Adrenal gland (tissue), 19 donors: Measurements from ENCODE around the gene NKX2-3. TPM values are rescaled to one million over a fixed set of nuclear protein-coding genes. Genes with fewer than 3 reads are reported as not detected.

ENCODE experiments used
- DNase-seq, 7 donors: peaks; one replicate each; pipeline ENCODE4 v3.0.0-alpha.2; 2019 to 2020
- H3K27ac ChIP-seq, 5 donors: fragments of 200-600 bp; sonication (generic) in 4 of 5; 1 replicate in 3 of 5; 2 replicates in 2 of 5; pipeline versions ENCODE4 v1.5.1 to v1.8.0; 2016 to 2020; ENCODE audit warnings: mild to moderate bottlenecking in 1 of 5
- H3K27me3 ChIP-seq: fragments of 200-600 bp; 2 replicates; pipeline ENCODE4 v1.8.0; 2021
- H3K36me3 ChIP-seq, 2 donors: fragments of 200-600 bp; replicated peaks in 1 of 2; 1 replicate in 1 of 2; 2 replicates in 1 of 2; pipeline versions ENCODE4 v1.5.1 to v1.8.0; 2018 to 2022
- H3K4me1 ChIP-seq, 2 donors: fragments of 200-600 bp; replicated peaks in 1 of 2; 1 replicate in 1 of 2; 2 replicates in 1 of 2; pipeline versions ENCODE4 v1.5.1 to v1.8.0; 2018 to 2021
- H3K4me3 ChIP-seq, 4 donors: fragments of 200-600 bp; sonication (generic) in 3 of 4; one replicate each; pipeline ENCODE4 v1.5.1; 2016 to 2018
- H3K9me3 ChIP-seq, 3 donors: fragments of 200-600 bp; sonication (generic) in 1 of 3; replicated peaks in 1 of 3; 1 replicate in 2 of 3; 2 replicates in 1 of 3; pipeline versions ENCODE4 v1.5.1 to v1.8.0; 2016 to 2021
- CTCF ChIP-seq, 6 experiments: fragments of 450-650 bp in 4 of 6; fragments of 200-600 bp in 2 of 6; sonication (generic) in 1 of 6; IDR thresholded peaks; 1 replicate in 5 of 6; 2 replicates in 1 of 6; pipeline versions ENCODE4 v1.5.1 to v1.8.0; 2016 to 2021; ENCODE audit warnings: antibody characterized with exemption in 6 of 6, mild to moderate bottlenecking in 2 of 6, moderate library complexity in 1 of 6
- POLR2A ChIP-seq, 2 donors: fragments of 450-650 bp; IDR thresholded peaks; one replicate each; pipeline ENCODE4 v1.6.1; 2017; ENCODE audit warnings: antibody characterized with exemption in 2 of 2, mild to moderate bottlenecking in 2 of 2, moderate library complexity in 1 of 2
- WGBS, 4 donors: extraction: QIAGEN DNeasy Blood & Tissue Kit in 2 of 4; methylation state at CpG; one replicate each; pipeline versions ENCODE4 v1.1.5 to v1.1.7; 2013 to 2017; 5-methylcytosine and 5-hydroxymethylcytosine counted together
- intact Hi-C, 2 donors: fragments of 100-400 bp; cut with DNase I; formaldehyde crosslinking; loops; one replicate each; pipeline versions ENCODE4 v1.14.1 to v1.15.0; 2022 to 2023
- long read RNA-seq, 10 donors: library from polyadenylated mRNA in 3 of 10; unstranded in 2 of 10; stranded (forward) in 1 of 10; transcript quantifications; one replicate each; pipeline ENCODE4 v2.0.0 and lab custom pipeline, GENCODE V29; 2021 to 2026
- polyA plus RNA-seq, 3 donors: library from polyadenylated mRNA; stranded (reverse); fragments of 200-250 nt in 2 of 3; fragments of 350-450 nt in 1 of 3; fragmentation: Illumina TruSeq in 1 of 3; extraction: RNeasy Lipid Tissue Mini Kit (QIAGEN cat#74804) in 1 of 3; gene quantifications; one replicate each; pipeline ENCODE4 v1.2.3, GENCODE V29; 2013 to 2014
- total RNA-seq, 9 donors: library from RNA; depleted of rRNA in 4 of 9; stranded (reverse); fragments of >200 nt in 4 of 9; fragments of 120-200 nt in 1 of 9; fragmentation: NEBNext Ultra II Directional in 1 of 9; extraction: Animal tissue kit (Norgen Biotek cat#: 25700) in 1 of 9; gene quantifications; one replicate each; pipeline versions ENCODE4 v1.1.0 to v1.2.4, GENCODE V29; 2013 to 2023
- donor health status: healthy with polysubstance abuse.
- donor health status: Bipolar disorder and iron deficiency.
- donor health status: DM: yes; HTN: yes; CAD: no.
- donor health status: DM: no; HTN: no; CAD: no.
- donor health status: DM: no; HTN: no; CAD: no.
- donor health status: DM: yes; HTN: yes; CAD: no.

NKX2-3 gene
- not detected for total RNA-seq
- under 1 TPM in 1 of 3 donors, not detected in 2; 0.03 TPM for polyA plus RNA-seq
- long read RNA-seq, donor 1, result 0 reads
- long read RNA-seq, donor 2, result 0 reads
- long read RNA-seq, donor 3, result 0 reads
- long read RNA-seq, donor 4, result 0 reads
- long read RNA-seq, donor 5, result 0 reads
- long read RNA-seq, donor 6, result 0 reads
- long read RNA-seq, donor 7, result 0 reads
- long read RNA-seq, donor 8, result 0 reads
- long read RNA-seq, donor 9, result 0 reads
- long read RNA-seq, donor 10, result 0 reads

- H3K27me3 ChIP-seq, result peaks cover 99% of the 10 kb centered on the region
- intact Hi-C loops, result no loop called here
- H3K4me3 ChIP-seq, result no peak within 1 kb of the TSS
- peak in 3 of 7 donors; percentile 24 to 56 (median 27) for DNase-seq
- WGBS, 4 donors, result 4 to 9% (median 6%) methylated on average over 15 to 51 of the region's 51 CpGs
- no peak for TF ChIP-seq POLR2A (IDR thresholded peaks at IDR 0.05)
- TF ChIP-seq CTCF (IDR thresholded peaks at IDR 0.05), result no peak
- peaks cover 0 to 16% of the 10 kb centered on the region in 2 donors for H3K4me1 ChIP-seq
- no peak within 1 kb of the TSS for H3K27ac ChIP-seq
- H3K36me3 ChIP-seq, result no peaks in the 10 kb centered on the region
- peaks cover 0 to 3% (median 0%) of the 10 kb centered on the region in 3 donors for H3K9me3 ChIP-seq
These were observed at the start of gene NKX2-3 for GRCh38 chr10:99532687-99533495. TSS of gene NKX2-3 (plus strand) at chr10:99532942. CDS start at chr10:99533132, 190 bp downstream.

GRCh38 chr10:99484626-99485581 is 47.8 kb upstream of the NKX2-3 start:
- H3K36me3 ChIP-seq, result no peaks in the 10 kb centered on the region
- no peaks in the 10 kb centered on the region for H3K4me1 ChIP-seq
- H3K27me3 ChIP-seq, result peaks cover 14% of the 10 kb centered on the region
- H3K4me3 ChIP-seq, result no peak overlapping the region
- WGBS, 4 donors, result 62 to 67% (median 65%) methylated on average over 23 to 27 of the region's 27 CpGs
- TF ChIP-seq CTCF (IDR thresholded peaks at IDR 0.05), result no peak
- no peak for TF ChIP-seq POLR2A (IDR thresholded peaks at IDR 0.05)
- no peak overlapping the region for H3K27ac ChIP-seq
- intact Hi-C loops, result no loop called here
- H3K9me3 ChIP-seq, result no peaks in the 10 kb centered on the region
- DNase-seq, result no peak

GRCh38 chr10:99487125-99487807 is 45.5 kb upstream of the NKX2-3 start:
- intact Hi-C loops, result no loop called here
- H3K4me1 ChIP-seq, result no peaks in the 10 kb centered on the region
- DNase-seq, result no peak
- WGBS, 4 donors, result 70 to 77% (median 73%) methylated on average over 5 of the region's 5 CpGs
- H3K27ac ChIP-seq, result no peak overlapping the region
- H3K9me3 ChIP-seq, result no peaks in the 10 kb centered on the region
- no peaks in the 10 kb centered on the region for H3K36me3 ChIP-seq
- peaks cover 18% of the 10 kb centered on the region for H3K27me3 ChIP-seq
- H3K4me3 ChIP-seq, result no peak overlapping the region
- TF ChIP-seq POLR2A (IDR thresholded peaks at IDR 0.05) (no peak), CTCF (IDR thresholded peaks at IDR 0.05) (no peak)
